ENCODE results near the gene DRD4. TPM values are rescaled to one million over a fixed set of nuclear protein-coding genes. Genes with fewer than 3 reads are reported as not detected.

Gene DRD4
- total and polyA plus RNA-seq, 9 of the 15 experiments (the other 6 are each of a cell fraction or from before 2014, with no cell fraction given): 0.04 to 0.95 (median 0.21) TPM; not detected in 5

DNA sequence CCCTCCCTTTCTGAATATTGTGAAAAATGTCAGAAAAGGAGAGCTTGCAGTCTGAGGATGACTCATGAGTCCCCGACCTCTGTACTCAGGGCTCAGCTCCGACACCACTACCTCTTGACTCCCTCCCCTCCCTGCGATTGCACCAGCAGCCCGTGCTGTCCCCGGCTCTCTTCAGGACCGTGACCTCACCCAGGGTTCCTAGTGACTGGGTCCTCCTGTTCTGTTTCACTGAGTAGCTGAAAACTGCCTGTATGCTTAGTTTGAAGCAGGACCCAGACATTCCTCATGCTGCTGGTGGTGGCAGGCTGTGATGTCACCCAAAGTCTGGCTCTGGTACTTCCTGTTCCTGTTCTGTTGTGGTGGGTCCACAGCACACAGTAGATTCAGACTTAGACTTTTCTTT, 49.1 kb upstream of the DRD4 start (continued):
- TF ChIP-seq, protein P1, sequence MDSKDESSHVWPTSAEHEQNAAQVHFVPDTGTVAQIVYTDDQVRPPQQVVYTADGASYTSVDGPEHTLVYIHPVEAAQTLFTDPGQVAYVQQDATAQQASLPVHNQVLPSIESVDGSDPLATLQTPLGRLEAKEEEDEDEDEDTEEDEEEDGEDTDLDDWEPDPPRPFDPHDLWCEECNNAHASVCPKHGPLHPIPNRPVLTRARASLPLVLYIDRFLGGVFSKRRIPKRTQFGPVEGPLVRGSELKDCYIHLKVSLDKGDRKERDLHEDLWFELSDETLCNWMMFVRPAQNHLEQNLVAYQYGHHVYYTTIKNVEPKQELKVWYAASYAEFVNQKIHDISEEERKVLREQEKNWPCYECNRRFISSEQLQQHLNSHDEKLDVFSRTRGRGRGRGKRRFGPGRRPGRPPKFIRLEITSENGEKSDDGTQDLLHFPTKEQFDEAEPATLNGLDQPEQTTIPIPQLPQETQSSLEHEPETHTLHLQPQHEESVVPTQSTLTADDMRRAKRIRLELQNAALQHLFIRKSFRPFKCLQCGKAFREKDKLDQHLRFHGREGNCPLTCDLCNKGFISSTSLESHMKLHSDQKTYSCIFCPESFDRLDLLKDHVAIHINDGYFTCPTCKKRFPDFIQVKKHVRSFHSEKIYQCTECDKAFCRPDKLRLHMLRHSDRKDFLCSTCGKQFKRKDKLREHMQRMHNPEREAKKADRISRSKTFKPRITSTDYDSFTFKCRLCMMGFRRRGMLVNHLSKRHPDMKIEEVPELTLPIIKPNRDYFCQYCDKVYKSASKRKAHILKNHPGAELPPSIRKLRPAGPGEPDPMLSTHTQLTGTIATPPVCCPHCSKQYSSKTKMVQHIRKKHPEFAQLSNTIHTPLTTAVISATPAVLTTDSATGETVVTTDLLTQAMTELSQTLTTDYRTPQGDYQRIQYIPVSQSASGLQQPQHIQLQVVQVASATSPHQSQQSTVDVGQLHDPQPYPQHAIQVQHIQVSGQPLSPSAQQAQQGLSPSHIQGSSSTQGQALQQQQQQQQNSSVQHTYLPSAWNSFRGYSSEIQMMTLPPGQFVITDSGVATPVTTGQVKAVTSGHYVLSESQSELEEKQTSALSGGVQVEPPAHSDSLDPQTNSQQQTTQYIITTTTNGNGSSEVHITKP (IDR thresholded peaks at IDR 0.05; ENCODE audit: partially characterized antibody): peak; percentile 50
- TF ChIP-seq, protein P2, sequence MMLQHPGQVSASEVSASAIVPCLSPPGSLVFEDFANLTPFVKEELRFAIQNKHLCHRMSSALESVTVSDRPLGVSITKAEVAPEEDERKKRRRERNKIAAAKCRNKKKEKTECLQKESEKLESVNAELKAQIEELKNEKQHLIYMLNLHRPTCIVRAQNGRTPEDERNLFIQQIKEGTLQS (IDR thresholded peaks at IDR 0.05): peak; percentile 95
- TF ChIP-seq, protein P2 (CRISPR knock-in tag; conservative IDR thresholded peaks at IDR 0.05): no peak
- no peak for TF ChIP-seq ZNF785 (CRISPR knock-in tag; IDR thresholded peaks at IDR 0.05)

DNA sequence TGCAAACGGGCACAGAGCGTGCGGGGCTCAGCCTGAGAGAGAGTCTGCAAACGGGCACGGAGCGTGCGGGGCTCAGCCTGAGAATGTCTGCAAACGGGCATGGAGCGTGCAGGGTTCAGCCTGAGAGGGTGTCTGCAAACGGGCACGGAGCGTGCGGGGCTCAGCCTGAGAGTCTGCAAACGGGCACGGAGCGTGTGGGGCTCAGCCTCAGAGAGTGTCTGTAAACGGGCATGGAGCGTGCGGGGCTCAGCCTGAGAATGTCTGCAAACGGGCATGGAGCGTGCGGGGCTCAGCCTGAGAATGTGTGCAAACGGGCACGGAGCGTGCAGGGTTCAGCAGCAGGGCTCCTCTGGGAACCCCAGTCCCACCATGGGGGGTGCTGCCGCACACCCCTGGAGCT, 47.3 kb upstream of the DRD4 start:
- FAIRE-seq: no peak
- WGBS (ENCODE audit: insufficient coverage, low coverage, missing lambda C conversion rate): 96% methylated on average over 26 of the region's 26 CpGs
- Histone ChIP-seq H3K36me3 (ENCODE audit: control insufficient read depth, insufficient read depth, low read length) (peaks cover 91% of the 10 kb centered on the region), H4K20me1 (replicated peaks; ENCODE audit: control insufficient read depth, insufficient read depth, low read length) (no peaks in the 10 kb centered on the region; the same call in 1 of the 2 replicates), H2AFZ (ENCODE audit: low read depth, low read length) (no peak overlapping the region), H3K4me3 (no peak overlapping the region), H3K9ac (ENCODE audit: insufficient read depth in 1 of 2, low read depth in 2 of 2, low read length in 2 of 2) (peak overlapping the region in 1 of 2 experiments; percentile 7; a peak in 1 of 4 replicates), H3K9me3 (replicated peaks; ENCODE audit: control insufficient read depth, insufficient read depth, low read depth, low read length) (no peaks in the 10 kb centered on the region), H3K27ac (ENCODE audit: extremely low read depth, low read depth, low read length) (no peak overlapping the region), H3K9me1 (ENCODE audit: control insufficient read depth, insufficient read depth, low read length) (no peaks in the 10 kb centered on the region), H3K27me3 (ENCODE audit: control insufficient read depth in 2 of 2, insufficient read depth in 2 of 2, low read length in 2 of 2) (no peaks in the 10 kb centered on the region), H3K79me2 (ENCODE audit: control insufficient read depth, insufficient read depth, low read length) (peaks cover 28% of the 10 kb centered on the region), H3K4me1 (replicated peaks in 1 of 2; ENCODE audit: control insufficient read depth in 2 of 2, insufficient read depth in 2 of 2, low read length in 2 of 2) (peaks cover 3 to 25% of the 10 kb centered on the region in 2 experiments; a peak in 4 of 5 replicates), H3K4me2 (ENCODE audit: insufficient read depth, low read length) (no peak overlapping the region)
- no peak for ATAC-seq
- CTCF ChIA-PET (ENCODE audit: low intra/inter-chr PET ratio): no interaction called here
- BruUV-seq (replicated peaks): no TSS peak
- TF ChIP-seq ZNF12 (CRISPR knock-in tag; IDR thresholded peaks at IDR 0.05) (no peak), POLR2G (IDR thresholded peaks at IDR 0.05; ENCODE audit: low read depth, low read length) (peak; percentile 54)
- no peak for DNase-seq (ENCODE audit: extremely low read depth in 1 of 4, low spot score in 3 of 4)
- POLR2A ChIA-PET: no interaction called here
- intact Hi-C loops (cut with micrococcal nuclease) (no loop called here), in situ Hi-C loops (cut with MboI) (no loop called here)
